SK-N-SH (cell line): ENCODE measurements around the gene GHR. TPM values are rescaled to one million over a fixed set of nuclear protein-coding genes. Genes with fewer than 3 reads are reported as not detected.

Experiments
- CTCF ChIA-PET: fragments of 300-600, 350-600 bp; formaldehyde crosslinking; extraction: SDS; loops from one replicate; lab custom pipeline; 2021; lab: Yijun Ruan, JAX
- POLR2A ChIA-PET: fragments of 350-600 bp; sonication (Branson Sonifier 250); formaldehyde crosslinking; extraction: SDS; loops from one replicate; lab custom pipeline; 2020; ENCODE audit warnings: antibody characterized with exemption, inconsistent platforms; lab: Yijun Ruan, JAX
- DNase-seq: peaks from one replicate; pipeline ENCODE4 v3.0.0; 2012
- H2AFZ ChIP-seq: fragments of 200-600 bp; sonication (generic); 2 replicates; pipeline ENCODE4 v1.8.1; 2016; ENCODE audit warnings: antibody characterized with exemption, mild to moderate bottlenecking, low read depth
- H3F3A ChIP-seq: fragments of 200-600 bp; sonication (generic); replicated peaks from 2 replicates; pipeline ENCODE3; 2016; ENCODE audit warnings: antibody characterized with exemption, mild to moderate bottlenecking; ENCODE audit not compliant: insufficient read depth
- H3K27ac ChIP-seq, 2 experiments: fragments of 200-500 bp in 1 of 2; fragments of 200-600 bp in 1 of 2; sonication (Bioruptor generic) in 1 of 2; sonication (generic), shearing (Covaris generic) in 1 of 2; 2 replicates each; pipeline versions ENCODE4 v1.5.1 to v1.6.1; 2014 to 2016; ENCODE audit warnings: low read depth in 2 of 2, inconsistent platforms in 1 of 2, low read length in 1 of 2, mild to moderate bottlenecking in 1 of 2, mixed read lengths in 1 of 2
- H3K27me3 ChIP-seq: fragments of 200-600 bp; sonication (generic), shearing (Covaris generic); 2 replicates; pipeline ENCODE4 v1.6.1; 2016; ENCODE audit warnings: mixed run types; ENCODE audit not compliant: insufficient read depth
- H3K36me3 ChIP-seq, 2 experiments: fragments of 200-500 bp in 1 of 2; fragments of 200-600 bp in 1 of 2; sonication (Bioruptor generic) in 1 of 2; sonication (generic) in 1 of 2; replicated peaks in 1 of 2; 2 replicates each; pipeline versions ENCODE3 to v1.5.1; 2014 to 2016; ENCODE audit warnings: low read length in 1 of 2, mild to moderate bottlenecking in 1 of 2; ENCODE audit not compliant: insufficient read depth in 2 of 2, control insufficient read depth in 1 of 2
- H3K4me1 ChIP-seq, 2 experiments: fragments of 200-500 bp in 1 of 2; fragments of 200-600 bp in 1 of 2; sonication (Bioruptor generic) in 1 of 2; sonication (generic), shearing (Covaris generic) in 1 of 2; 2 replicates each; pipeline versions ENCODE4 v1.5.1 to v1.6.1; 2014 to 2016; ENCODE audit warnings: low read depth in 1 of 2, low read length in 1 of 2, mixed run types in 1 of 2; ENCODE audit not compliant: insufficient read depth in 2 of 2, control insufficient read depth in 1 of 2
- H3K4me2 ChIP-seq: fragments of 200-600 bp; sonication (generic), shearing (Covaris generic); 2 replicates; pipeline ENCODE4 v1.6.1; 2017; ENCODE audit warnings: mixed run types
- H3K4me3 ChIP-seq, 2 experiments: fragments of 200-500 bp in 1 of 2; fragments of 200-600 bp in 1 of 2; sonication (Bioruptor generic) in 1 of 2; sonication (generic), shearing (Covaris generic) in 1 of 2; 2 replicates each; pipeline versions ENCODE4 v1.5.1 to v1.8.1; 2014 to 2016; ENCODE audit warnings: low read depth in 2 of 2, inconsistent platforms in 1 of 2, low read length in 1 of 2, mild to moderate bottlenecking in 1 of 2, mixed read lengths in 1 of 2, moderate library complexity in 1 of 2
- H3K79me2 ChIP-seq: fragments of 200-600 bp; sonication (generic); 2 replicates; pipeline ENCODE4 v1.8.1; 2017; ENCODE audit warnings: mild to moderate bottlenecking; ENCODE audit not compliant: insufficient read depth
- H3K9ac ChIP-seq: fragments of 200-600 bp; sonication (generic); 2 replicates; pipeline ENCODE4 v1.6.1; 2017; ENCODE audit warnings: mixed run types
- H3K9me2 ChIP-seq: fragments of 200-600 bp; sonication (generic); 2 replicates; pipeline ENCODE4 v1.6.1; 2017; ENCODE audit warnings: mixed run types
- H3K9me3 ChIP-seq: fragments of 200-600 bp; sonication (generic); 2 replicates; pipeline ENCODE4 v1.6.1; 2017; ENCODE audit warnings: mixed run types, mild to moderate bottlenecking, moderate library complexity
- H4K20me1 ChIP-seq: fragments of 200-600 bp; sonication (generic); 2 replicates; pipeline ENCODE4 v1.6.1; 2017; ENCODE audit warnings: mild to moderate bottlenecking, mixed run types; ENCODE audit not compliant: insufficient read depth
- MXI1 ChIP-seq: IDR thresholded peaks from 2 replicates; pipeline ENCODE4 v1.6.1; 2012; ENCODE audit warnings: mild to moderate bottlenecking, low read depth, low read length, improper control_type of control experiment
- NFIC ChIP-seq: IDR thresholded peaks from 2 replicates; pipeline ENCODE4 v1.4.0; 2012; ENCODE audit warnings: borderline replicate concordance
- NRF1 ChIP-seq: IDR thresholded peaks from 2 replicates; pipeline ENCODE4 v1.6.1; 2012; ENCODE audit warnings: low read depth, mild to moderate bottlenecking, low read length
- POLR2AphosphoS5 ChIP-seq: IDR thresholded peaks from 2 replicates; pipeline ENCODE4 v1.6.1; 2012; ENCODE audit warnings: low read depth, low read length
- RCOR1 ChIP-seq: fragments of 150-350 bp; IDR thresholded peaks from 2 replicates; pipeline ENCODE4 v1.6.1; 2017; ENCODE audit warnings: antibody characterized with exemption, low read length
- RXRA ChIP-seq: IDR thresholded peaks from 2 replicates; pipeline ENCODE4 v1.4.0; 2012; ENCODE audit warnings: low read depth, mild to moderate bottlenecking, borderline replicate concordance
- SIN3A ChIP-seq: IDR thresholded peaks from 2 replicates; pipeline ENCODE4 v1.6.1; 2012; ENCODE audit warnings: low read depth, mild to moderate bottlenecking, low read length, moderate library complexity, borderline replicate concordance
- SMC3 ChIP-seq: IDR thresholded peaks from 2 replicates; pipeline ENCODE4 v1.6.1; 2012; ENCODE audit warnings: low read depth, low read length, improper control_type of control experiment
- YY1 ChIP-seq: IDR thresholded peaks from 2 replicates; pipeline ENCODE4 v1.4.0; 2012; ENCODE audit warnings: low read depth, mild to moderate bottlenecking
- WGBS: methylation state at CpG from one replicate; pipeline ENCODE4 v1.1.6; 2017; ENCODE audit warnings: low lambda C conversion rate; 5-methylcytosine and 5-hydroxymethylcytosine counted together
- polyA plus RNA-seq, 3 experiments: library from polyadenylated mRNA; depleted of rRNA; stranded (reverse); fragments of >200 nt; gene quantifications; 2 replicates each; pipeline ENCODE4 v1.2.3, GENCODE V29; 2012
- TF ChIP-seq, protein P1 (sequence below): IDR thresholded peaks from 2 replicates; pipeline ENCODE4; 2012
- TF ChIP-seq, protein P2 (sequence below): IDR thresholded peaks from 2 replicates; pipeline ENCODE4 v1.6.1; 2012; ENCODE audit warnings: mild to moderate bottlenecking, low read depth, low read length, moderate library complexity
- TF ChIP-seq, protein P3 (sequence below): fragments of 150-350 bp; IDR thresholded peaks from 2 replicates; pipeline ENCODE4 v1.6.1; 2016; ENCODE audit warnings: mild to moderate bottlenecking, low read depth, low read length
- TF ChIP-seq, protein P4 (sequence below): IDR thresholded peaks from 2 replicates; pipeline ENCODE4 v1.4.0; 2012; ENCODE audit warnings: low read depth, borderline replicate concordance

The GHR gene
- polyA plus RNA-seq, 1 of the 3 experiments (the other 2 are of a cell fraction), result 0.03 TPM

DNA sequence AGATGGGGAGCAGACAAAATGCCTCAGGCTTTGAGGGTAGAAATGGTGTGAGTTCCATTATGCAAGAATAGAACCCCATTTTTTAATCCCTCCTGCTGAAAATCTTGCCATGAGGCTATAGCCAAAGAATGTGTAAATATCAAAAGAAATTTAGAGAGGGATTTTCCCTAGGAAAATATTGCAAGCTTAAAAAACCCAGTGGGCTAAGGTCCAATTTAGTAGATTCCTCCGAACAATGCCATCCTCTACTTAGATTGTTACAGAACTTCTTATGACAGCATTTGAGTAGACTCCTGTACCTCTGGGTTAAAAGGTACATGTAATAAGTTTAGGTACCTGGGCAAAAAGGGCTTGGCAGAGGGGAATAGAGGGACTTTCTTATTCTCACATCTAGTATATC is 138.4 kb downstream of the GHR start:
- Histone ChIP-seq H3K36me3 (no peaks in the 10 kb centered on the region), H3K27me3 (peaks cover 7% of the 10 kb centered on the region; the same call in 1 of the 2 replicates), H4K20me1 (no peaks in the 10 kb centered on the region), H3K4me2 (no peak overlapping the region), H2AFZ (no peak overlapping the region), H3K9me2 (no peaks in the 10 kb centered on the region), H3K79me2 (no peaks in the 10 kb centered on the region), H3K9ac (no peak overlapping the region), H3F3A (no peaks in the 10 kb centered on the region), H3K4me3 (no peak overlapping the region), H3K9me3 (no peaks in the 10 kb centered on the region), H3K27ac (no peak overlapping the region), H3K4me1 (no peaks in the 10 kb centered on the region)
- ChIA-PET POLR2A (no interaction called here), CTCF (interaction anchor here (1.1 to 1.7 kb wide), 2 partner anchors 21 to 75 kb away, joined by 3 to 4 read pairs; no protein-coding TSS in a partner anchor)
- no peak for DNase-seq
- WGBS, result 33% methylated on average over 1 of the region's 1 CpG
- TF ChIP-seq, protein P1, sequence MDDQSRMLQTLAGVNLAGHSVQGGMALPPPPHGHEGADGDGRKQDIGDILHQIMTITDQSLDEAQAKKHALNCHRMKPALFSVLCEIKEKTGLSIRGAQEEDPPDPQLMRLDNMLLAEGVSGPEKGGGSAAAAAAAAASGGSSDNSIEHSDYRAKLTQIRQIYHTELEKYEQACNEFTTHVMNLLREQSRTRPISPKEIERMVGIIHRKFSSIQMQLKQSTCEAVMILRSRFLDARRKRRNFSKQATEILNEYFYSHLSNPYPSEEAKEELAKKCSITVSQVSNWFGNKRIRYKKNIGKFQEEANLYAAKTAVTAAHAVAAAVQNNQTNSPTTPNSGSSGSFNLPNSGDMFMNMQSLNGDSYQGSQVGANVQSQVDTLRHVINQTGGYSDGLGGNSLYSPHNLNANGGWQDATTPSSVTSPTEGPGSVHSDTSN, result no peak
- TF ChIP-seq RCOR1 (no peak), POLR2AphosphoS5 (no peak), YY1 (no peak)

DNA sequence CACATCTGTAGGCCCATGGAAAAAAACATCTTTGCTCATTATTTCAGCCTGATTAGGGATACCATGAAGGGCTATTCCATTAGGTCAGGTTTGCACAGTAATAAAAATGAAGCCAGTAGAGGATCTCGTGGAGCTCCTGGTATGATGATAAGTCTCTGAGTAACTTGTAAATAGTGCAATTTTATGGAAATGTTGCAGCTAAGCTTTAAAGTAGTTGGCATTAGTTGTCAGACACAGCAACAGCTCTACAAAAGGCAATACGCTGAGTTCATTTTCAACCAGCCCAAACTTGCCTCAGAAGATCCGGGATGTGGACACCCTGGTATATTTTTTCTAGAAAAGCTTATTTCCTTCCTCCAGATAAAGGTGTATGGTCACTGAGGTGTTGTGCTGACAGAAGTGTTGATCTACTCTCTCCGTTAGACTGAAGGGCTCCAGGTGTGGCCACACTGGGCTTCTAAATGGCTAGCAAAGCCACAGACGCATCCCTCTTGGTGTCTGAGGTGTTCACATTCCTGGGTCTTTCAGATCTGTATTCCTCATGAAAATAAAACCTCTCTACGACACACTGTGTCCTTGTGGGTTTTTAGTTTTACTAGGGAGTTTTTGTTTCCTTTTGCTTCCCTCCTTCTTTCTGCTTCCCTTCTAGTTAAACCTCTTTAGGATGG is 141.6 kb downstream of the GHR start:
- H3K4me3 ChIP-seq, result no peak overlapping the region
- H3K27ac ChIP-seq, result no peak overlapping the region
- no peak overlapping the region for H2AFZ ChIP-seq
- no peaks in the 10 kb centered on the region for H3K36me3 ChIP-seq
- ChIA-PET POLR2A (no interaction called here), CTCF (interaction anchor here (1.5 kb wide), 2 partner anchors 10 to 19 kb away, joined by 3 read pairs; no protein-coding TSS in a partner anchor)
- H3K9ac ChIP-seq, result no peak overlapping the region
- H4K20me1 ChIP-seq, result no peaks in the 10 kb centered on the region
- no peaks in the 10 kb centered on the region for H3K9me3 ChIP-seq
- H3K79me2 ChIP-seq, result no peaks in the 10 kb centered on the region
- no peaks in the 10 kb centered on the region for H3K4me1 ChIP-seq
- 2% methylated on average over 6 of the region's 6 CpGs for WGBS
- no peaks in the 10 kb centered on the region for H3K9me2 ChIP-seq
- no peak for DNase-seq
- TF ChIP-seq, protein P2, sequence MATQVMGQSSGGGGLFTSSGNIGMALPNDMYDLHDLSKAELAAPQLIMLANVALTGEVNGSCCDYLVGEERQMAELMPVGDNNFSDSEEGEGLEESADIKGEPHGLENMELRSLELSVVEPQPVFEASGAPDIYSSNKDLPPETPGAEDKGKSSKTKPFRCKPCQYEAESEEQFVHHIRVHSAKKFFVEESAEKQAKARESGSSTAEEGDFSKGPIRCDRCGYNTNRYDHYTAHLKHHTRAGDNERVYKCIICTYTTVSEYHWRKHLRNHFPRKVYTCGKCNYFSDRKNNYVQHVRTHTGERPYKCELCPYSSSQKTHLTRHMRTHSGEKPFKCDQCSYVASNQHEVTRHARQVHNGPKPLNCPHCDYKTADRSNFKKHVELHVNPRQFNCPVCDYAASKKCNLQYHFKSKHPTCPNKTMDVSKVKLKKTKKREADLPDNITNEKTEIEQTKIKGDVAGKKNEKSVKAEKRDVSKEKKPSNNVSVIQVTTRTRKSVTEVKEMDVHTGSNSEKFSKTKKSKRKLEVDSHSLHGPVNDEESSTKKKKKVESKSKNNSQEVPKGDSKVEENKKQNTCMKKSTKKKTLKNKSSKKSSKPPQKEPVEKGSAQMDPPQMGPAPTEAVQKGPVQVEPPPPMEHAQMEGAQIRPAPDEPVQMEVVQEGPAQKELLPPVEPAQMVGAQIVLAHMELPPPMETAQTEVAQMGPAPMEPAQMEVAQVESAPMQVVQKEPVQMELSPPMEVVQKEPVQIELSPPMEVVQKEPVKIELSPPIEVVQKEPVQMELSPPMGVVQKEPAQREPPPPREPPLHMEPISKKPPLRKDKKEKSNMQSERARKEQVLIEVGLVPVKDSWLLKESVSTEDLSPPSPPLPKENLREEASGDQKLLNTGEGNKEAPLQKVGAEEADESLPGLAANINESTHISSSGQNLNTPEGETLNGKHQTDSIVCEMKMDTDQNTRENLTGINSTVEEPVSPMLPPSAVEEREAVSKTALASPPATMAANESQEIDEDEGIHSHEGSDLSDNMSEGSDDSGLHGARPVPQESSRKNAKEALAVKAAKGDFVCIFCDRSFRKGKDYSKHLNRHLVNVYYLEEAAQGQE, result no peak
- TF ChIP-seq MXI1, result no peak
- no peak for TF ChIP-seq NFIC
- no peak for TF ChIP-seq RXRA
- TF ChIP-seq, protein P3, sequence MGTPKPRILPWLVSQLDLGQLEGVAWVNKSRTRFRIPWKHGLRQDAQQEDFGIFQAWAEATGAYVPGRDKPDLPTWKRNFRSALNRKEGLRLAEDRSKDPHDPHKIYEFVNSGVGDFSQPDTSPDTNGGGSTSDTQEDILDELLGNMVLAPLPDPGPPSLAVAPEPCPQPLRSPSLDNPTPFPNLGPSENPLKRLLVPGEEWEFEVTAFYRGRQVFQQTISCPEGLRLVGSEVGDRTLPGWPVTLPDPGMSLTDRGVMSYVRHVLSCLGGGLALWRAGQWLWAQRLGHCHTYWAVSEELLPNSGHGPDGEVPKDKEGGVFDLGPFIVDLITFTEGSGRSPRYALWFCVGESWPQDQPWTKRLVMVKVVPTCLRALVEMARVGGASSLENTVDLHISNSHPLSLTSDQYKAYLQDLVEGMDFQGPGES, result no peak
- no peak for TF ChIP-seq SMC3
- TF ChIP-seq NRF1, result no peak
- no peak for TF ChIP-seq SIN3A
- TF ChIP-seq, protein P1, result no peak
- TF ChIP-seq, protein P4, sequence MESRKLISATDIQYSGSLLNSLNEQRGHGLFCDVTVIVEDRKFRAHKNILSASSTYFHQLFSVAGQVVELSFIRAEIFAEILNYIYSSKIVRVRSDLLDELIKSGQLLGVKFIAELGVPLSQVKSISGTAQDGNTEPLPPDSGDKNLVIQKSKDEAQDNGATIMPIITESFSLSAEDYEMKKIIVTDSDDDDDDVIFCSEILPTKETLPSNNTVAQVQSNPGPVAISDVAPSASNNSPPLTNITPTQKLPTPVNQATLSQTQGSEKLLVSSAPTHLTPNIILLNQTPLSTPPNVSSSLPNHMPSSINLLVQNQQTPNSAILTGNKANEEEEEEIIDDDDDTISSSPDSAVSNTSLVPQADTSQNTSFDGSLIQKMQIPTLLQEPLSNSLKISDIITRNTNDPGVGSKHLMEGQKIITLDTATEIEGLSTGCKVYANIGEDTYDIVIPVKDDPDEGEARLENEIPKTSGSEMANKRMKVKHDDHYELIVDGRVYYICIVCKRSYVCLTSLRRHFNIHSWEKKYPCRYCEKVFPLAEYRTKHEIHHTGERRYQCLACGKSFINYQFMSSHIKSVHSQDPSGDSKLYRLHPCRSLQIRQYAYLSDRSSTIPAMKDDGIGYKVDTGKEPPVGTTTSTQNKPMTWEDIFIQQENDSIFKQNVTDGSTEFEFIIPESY, result no peak
- peaks cover 7% of the 10 kb centered on the region; the same call in 1 of the 2 replicates for H3K27me3 ChIP-seq
- H3K4me2 ChIP-seq, result no peak overlapping the region
- no peaks in the 10 kb centered on the region for H3F3A ChIP-seq
